HepG2 (cell line): ENCODE results near the gene EMP2. TPM values are rescaled to one million over a fixed set of nuclear protein-coding genes. Genes with fewer than 3 reads are reported as not detected.

Experiments
- FOXP4 ChIP-seq: sonication (generic); formaldehyde crosslinking; IDR thresholded peaks from 2 replicates; pipeline ENCODE4 v1.4.0; 2020; ENCODE audit warnings: missing genetic modification reagents
- KDM5A ChIP-seq: fragments of 200-600 bp; sonication (generic); IDR thresholded peaks from 2 replicates; pipeline ENCODE4 v1.7.0; 2018; ENCODE audit warnings: antibody characterized with exemption, mild to moderate bottlenecking, low read length, borderline replicate concordance
- KIAA2018 ChIP-seq: sonication (generic); formaldehyde crosslinking; IDR thresholded peaks from 2 replicates; pipeline ENCODE4 v1.5.0; 2020; ENCODE audit warnings: mild to moderate bottlenecking, missing genetic modification reagents, borderline replicate concordance
- RXRB ChIP-seq: IDR thresholded peaks from 2 replicates; pipeline ENCODE4 v1.6.1; 2016; ENCODE audit warnings: borderline replicate concordance, missing genetic modification reagents, missing compliant biosample characterization
- SOX5 ChIP-seq: IDR thresholded peaks from 2 replicates; pipeline ENCODE4 v1.6.1; 2016; ENCODE audit warnings: borderline replicate concordance
- THAP7 ChIP-seq: sonication (generic); formaldehyde crosslinking; IDR thresholded peaks from 2 replicates; pipeline ENCODE4 v1.8.1; 2023; ENCODE audit warnings: mild to moderate bottlenecking, missing genetic modification reagents
- ZFP91 ChIP-seq: sonication (generic); formaldehyde crosslinking; IDR thresholded peaks from 2 replicates; pipeline ENCODE4 v1.9.0; 2022; ENCODE audit warnings: missing genetic modification reagents, mild to moderate bottlenecking, borderline replicate concordance
- ZNF280B ChIP-seq: sonication (generic); formaldehyde crosslinking; IDR thresholded peaks from 2 replicates; pipeline ENCODE4 v1.5.0; 2020; ENCODE audit warnings: missing genetic modification reagents, mild to moderate bottlenecking, borderline replicate concordance
- ZNF572 ChIP-seq: sonication (generic); formaldehyde crosslinking; IDR thresholded peaks from 2 replicates; pipeline ENCODE4 v1.5.1; 2020; ENCODE audit warnings: mild to moderate bottlenecking, missing genetic modification reagents
- ZNF710 ChIP-seq: sonication (generic); formaldehyde crosslinking; IDR thresholded peaks from 2 replicates; pipeline ENCODE4 v1.5.0; 2020; ENCODE audit warnings: mild to moderate bottlenecking, missing genetic modification reagents, borderline replicate concordance
- ZNF773 ChIP-seq: sonication (generic); formaldehyde crosslinking; IDR thresholded peaks from 2 replicates; pipeline ENCODE4 v1.4.0; 2020; ENCODE audit warnings: missing genetic modification reagents, borderline replicate concordance
- polyA plus RNA-seq, 8 experiments: library from polyadenylated mRNA; depleted of rRNA in 3 of 8; stranded (reverse) in 7 of 8; unstranded in 1 of 8; fragments of >200 nt; fragmentation: Illumina TruSeq in 4 of 8; extraction: Trizol in 4 of 8; gene quantifications; 2 replicates each; pipeline versions ENCODE4 v1.2.1 to v1.2.3, GENCODE V29; 2011 to 2016; ENCODE audit warnings: low read depth in 4 of 8, missing spikeins in 1 of 8, mixed read lengths in 1 of 8; ENCODE audit not compliant: insufficient read depth in 1 of 8
- total RNA-seq, 5 experiments: library from RNA; depleted of rRNA; stranded (reverse); fragments of >200 nt; fragmentation: Illumina TruSeq; extraction: Trizol; gene quantifications; 2 replicates each; pipeline ENCODE4 v1.2.3, GENCODE V29; 2016; ENCODE audit warnings: low read depth in 1 of 5

EMP2 gene
- total and polyA plus RNA-seq, 2 of the 13 experiments (the other 11 are each of a cell fraction or from before 2014, with no cell fraction given), result 24.6 to 91.2 TPM

- TF ChIP-seq KIAA2018 (peak; percentile 61; the same call in 1 of the 2 replicates), RXRB (CRISPR knock-in tag) (peak; percentile 43; the same call in 1 of the 2 replicates), KDM5A (no peak), SOX5 (peak; percentile 31; the same call in 1 of the 2 replicates), ZNF572 (CRISPR knock-in tag) (peak; percentile 95), FOXP4 (peak; percentile 75), ZNF280B (CRISPR knock-in tag) (0 out of 2 replicates have a peak, but pooled peaks have one; percentile 29), THAP7 (peak; percentile 52; the same call in 1 of the 2 replicates), ZFP91 (CRISPR knock-in tag) (peak; percentile 12; the same call in 1 of the 2 replicates), ZNF710 (CRISPR knock-in tag) (0 out of 2 replicates have a peak, but pooled peaks have one; percentile 24), ZNF773 (CRISPR knock-in tag) (no peak)
Measured at GRCh38 chr16:10612649-10613179, 32.3 kb upstream of the EMP2 start (continued).
